Keratinocyte (primary cell): ENCODE data around the gene CAND1.

Experiments used
- EZH2 ChIP-seq: IDR thresholded peaks from one replicate; pipeline ENCODE4 v1.6.1; 2012; ENCODE audit warnings: inconsistent platforms, mild to moderate bottlenecking, low read length, moderate library complexity
- TF ChIP-seq, protein P1 (sequence below), 3 experiments: IDR thresholded peaks in 1 of 3; conservative IDR thresholded peaks in 1 of 3; optimal IDR thresholded peaks in 1 of 3; 2 replicates in 2 of 3; 3 replicates in 1 of 3; pipeline versions ENCODE3 to v1.5.1; 2011; ENCODE audit warnings: low read length in 3 of 3, mild to moderate bottlenecking in 3 of 3, moderate library complexity in 2 of 3, control low read depth in 1 of 3, inconsistent platforms in 1 of 3; ENCODE audit not compliant: insufficient read depth in 2 of 3; ENCODE audit errors: extremely low read depth in 1 of 3

DNA sequence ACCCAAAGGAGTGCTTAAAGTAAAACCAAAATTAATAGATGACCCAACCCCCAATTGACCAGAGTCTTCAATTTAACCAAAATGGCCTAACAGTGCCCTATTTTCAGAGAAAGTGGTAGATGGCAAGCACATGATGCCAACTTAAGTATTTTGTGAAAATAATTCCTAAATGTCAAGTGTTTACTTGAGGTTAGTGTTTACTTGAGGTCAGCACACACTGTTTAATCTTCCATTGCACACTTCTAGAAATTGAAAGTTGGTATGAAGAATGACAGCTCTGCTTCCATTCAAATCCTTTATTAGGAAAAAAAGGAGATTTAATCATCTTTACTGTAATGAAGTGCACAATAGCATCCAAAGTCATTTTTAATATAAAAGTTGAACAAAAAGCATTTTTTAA is 25.9 kb upstream of the CAND1 start:
- TF ChIP-seq EZH2, result no peak
- TF ChIP-seq, protein P1, sequence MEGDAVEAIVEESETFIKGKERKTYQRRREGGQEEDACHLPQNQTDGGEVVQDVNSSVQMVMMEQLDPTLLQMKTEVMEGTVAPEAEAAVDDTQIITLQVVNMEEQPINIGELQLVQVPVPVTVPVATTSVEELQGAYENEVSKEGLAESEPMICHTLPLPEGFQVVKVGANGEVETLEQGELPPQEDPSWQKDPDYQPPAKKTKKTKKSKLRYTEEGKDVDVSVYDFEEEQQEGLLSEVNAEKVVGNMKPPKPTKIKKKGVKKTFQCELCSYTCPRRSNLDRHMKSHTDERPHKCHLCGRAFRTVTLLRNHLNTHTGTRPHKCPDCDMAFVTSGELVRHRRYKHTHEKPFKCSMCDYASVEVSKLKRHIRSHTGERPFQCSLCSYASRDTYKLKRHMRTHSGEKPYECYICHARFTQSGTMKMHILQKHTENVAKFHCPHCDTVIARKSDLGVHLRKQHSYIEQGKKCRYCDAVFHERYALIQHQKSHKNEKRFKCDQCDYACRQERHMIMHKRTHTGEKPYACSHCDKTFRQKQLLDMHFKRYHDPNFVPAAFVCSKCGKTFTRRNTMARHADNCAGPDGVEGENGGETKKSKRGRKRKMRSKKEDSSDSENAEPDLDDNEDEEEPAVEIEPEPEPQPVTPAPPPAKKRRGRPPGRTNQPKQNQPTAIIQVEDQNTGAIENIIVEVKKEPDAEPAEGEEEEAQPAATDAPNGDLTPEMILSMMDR (optimal IDR thresholded peaks at IDR 0.05 in 1 of 3, IDR thresholded peaks at IDR 0.05 in 1 of 3, conservative IDR thresholded peaks at IDR 0.05 in 1 of 3; ENCODE audit: extremely low read depth in 1 of 3, insufficient read depth in 2 of 3, low read length in 3 of 3), result no peak
